ENCODE results near the gene POU2F2. TPM values are rescaled to one million over a fixed set of nuclear protein-coding genes. Genes with fewer than 3 reads are reported as not detected.

POU2F2 gene
- total and polyA plus RNA-seq, 2 experiments from 2014 or later: 2.3 to 4.6 TPM

GRCh38 chr19:42169486-42170413, 37.5 kb upstream of the POU2F2 start:
- Mint-ChIP-seq H3K9me3 (no peaks in the 10 kb centered on the region), H3K4me1 (peaks cover 3% of the 10 kb centered on the region; the same call in 2 of the 3 replicates), H3K36me3 (ENCODE audit: low read depth) (no peaks in the 10 kb centered on the region), H3K4me3 (no peak overlapping the region), H3K27ac (no peak overlapping the region), H3K27me3 (ENCODE audit: insufficient read depth, low read depth, poor library complexity) (peaks cover 11% of the 10 kb centered on the region)
- no peak for ATAC-seq
- Histone ChIP-seq H3K4me1 (ENCODE audit: insufficient read depth) (peaks cover under 1% of the 10 kb centered on the region; the same call in 1 of the 2 replicates), H3K4me3 (no peak overlapping the region), H3K36me3 (ENCODE audit: insufficient read depth) (no peaks in the 10 kb centered on the region), H3K27ac (ENCODE audit: low read depth) (no peak overlapping the region), H3K79me2 (replicated peaks; ENCODE audit: insufficient read depth) (no peaks in the 10 kb centered on the region), H3K27me3 (ENCODE audit: insufficient read depth) (peaks cover 21% of the 10 kb centered on the region), H3K4me2 (no peak overlapping the region), H3F3A (replicated peaks; ENCODE audit: low read depth) (no peaks in the 10 kb centered on the region), H3K9me2 (ENCODE audit: insufficient read depth) (no peaks in the 10 kb centered on the region), H2AFZ (no peak overlapping the region), H4K20me1 (replicated peaks; ENCODE audit: insufficient read depth) (no peaks in the 10 kb centered on the region)
- no peak for DNase-seq (ENCODE audit: low spot score)
- TF ChIP-seq JUNB (IDR thresholded peaks at IDR 0.05; ENCODE audit: unreplicated experiment): no peak
- TF ChIP-seq, protein P1, sequence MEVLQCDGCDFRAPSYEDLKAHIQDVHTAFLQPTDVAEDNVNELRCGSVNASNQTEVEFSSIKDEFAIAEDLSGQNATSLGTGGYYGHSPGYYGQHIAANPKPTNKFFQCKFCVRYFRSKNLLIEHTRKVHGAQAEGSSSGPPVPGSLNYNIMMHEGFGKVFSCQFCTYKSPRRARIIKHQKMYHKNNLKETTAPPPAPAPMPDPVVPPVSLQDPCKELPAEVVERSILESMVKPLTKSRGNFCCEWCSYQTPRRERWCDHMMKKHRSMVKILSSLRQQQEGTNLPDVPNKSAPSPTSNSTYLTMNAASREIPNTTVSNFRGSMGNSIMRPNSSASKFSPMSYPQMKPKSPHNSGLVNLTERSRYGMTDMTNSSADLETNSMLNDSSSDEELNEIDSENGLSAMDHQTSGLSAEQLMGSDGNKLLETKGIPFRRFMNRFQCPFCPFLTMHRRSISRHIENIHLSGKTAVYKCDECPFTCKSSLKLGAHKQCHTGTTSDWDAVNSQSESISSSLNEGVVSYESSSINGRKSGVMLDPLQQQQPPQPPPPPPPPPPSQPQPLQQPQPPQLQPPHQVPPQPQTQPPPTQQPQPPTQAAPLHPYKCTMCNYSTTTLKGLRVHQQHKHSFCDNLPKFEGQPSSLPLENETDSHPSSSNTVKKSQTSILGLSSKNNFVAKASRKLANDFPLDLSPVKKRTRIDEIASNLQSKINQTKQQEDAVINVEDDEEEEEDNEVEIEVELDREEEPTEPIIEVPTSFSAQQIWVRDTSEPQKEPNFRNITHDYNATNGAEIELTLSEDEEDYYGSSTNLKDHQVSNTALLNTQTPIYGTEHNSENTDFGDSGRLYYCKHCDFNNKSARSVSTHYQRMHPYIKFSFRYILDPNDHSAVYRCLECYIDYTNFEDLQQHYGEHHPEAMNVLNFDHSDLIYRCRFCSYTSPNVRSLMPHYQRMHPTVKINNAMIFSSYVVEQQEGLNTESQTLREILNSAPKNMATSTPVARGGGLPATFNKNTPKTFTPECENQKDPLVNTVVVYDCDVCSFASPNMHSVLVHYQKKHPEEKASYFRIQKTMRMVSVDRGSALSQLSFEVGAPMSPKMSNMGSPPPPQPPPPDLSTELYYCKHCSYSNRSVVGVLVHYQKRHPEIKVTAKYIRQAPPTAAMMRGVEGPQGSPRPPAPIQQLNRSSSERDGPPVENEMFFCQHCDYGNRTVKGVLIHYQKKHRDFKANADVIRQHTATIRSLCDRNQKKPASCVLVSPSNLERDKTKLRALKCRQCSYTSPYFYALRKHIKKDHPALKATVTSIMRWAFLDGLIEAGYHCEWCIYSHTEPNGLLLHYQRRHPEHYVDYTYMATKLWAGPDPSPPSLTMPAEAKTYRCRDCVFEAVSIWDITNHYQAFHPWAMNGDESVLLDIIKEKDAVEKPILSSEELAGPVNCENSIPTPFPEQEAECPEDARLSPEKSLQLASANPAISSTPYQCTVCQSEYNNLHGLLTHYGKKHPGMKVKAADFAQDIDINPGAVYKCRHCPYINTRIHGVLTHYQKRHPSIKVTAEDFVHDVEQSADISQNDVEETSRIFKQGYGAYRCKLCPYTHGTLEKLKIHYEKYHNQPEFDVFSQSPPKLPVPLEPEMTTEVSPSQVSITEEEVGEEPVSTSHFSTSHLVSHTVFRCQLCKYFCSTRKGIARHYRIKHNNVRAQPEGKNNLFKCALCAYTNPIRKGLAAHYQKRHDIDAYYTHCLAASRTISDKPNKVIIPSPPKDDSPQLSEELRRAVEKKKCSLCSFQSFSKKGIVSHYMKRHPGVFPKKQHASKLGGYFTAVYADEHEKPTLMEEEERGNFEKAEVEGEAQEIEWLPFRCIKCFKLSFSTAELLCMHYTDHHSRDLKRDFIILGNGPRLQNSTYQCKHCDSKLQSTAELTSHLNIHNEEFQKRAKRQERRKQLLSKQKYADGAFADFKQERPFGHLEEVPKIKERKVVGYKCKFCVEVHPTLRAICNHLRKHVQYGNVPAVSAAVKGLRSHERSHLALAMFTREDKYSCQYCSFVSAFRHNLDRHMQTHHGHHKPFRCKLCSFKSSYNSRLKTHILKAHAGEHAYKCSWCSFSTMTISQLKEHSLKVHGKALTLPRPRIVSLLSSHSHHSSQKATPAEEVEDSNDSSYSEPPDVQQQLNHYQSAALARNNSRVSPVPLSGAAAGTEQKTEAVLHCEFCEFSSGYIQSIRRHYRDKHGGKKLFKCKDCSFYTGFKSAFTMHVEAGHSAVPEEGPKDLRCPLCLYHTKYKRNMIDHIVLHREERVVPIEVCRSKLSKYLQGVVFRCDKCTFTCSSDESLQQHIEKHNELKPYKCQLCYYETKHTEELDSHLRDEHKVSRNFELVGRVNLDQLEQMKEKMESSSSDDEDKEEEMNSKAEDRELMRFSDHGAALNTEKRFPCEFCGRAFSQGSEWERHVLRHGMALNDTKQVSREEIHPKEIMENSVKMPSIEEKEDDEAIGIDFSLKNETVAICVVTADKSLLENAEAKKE (CRISPR knock-in tag; IDR thresholded peaks at IDR 0.05): no peak
- TF ChIP-seq EZH2phosphoT487 (IDR thresholded peaks at IDR 0.05; ENCODE audit: unreplicated experiment): no peak
- no peak for TF ChIP-seq POLR2AphosphoS5 (IDR thresholded peaks at IDR 0.05; ENCODE audit: low read depth)
- TF ChIP-seq, protein P2, sequence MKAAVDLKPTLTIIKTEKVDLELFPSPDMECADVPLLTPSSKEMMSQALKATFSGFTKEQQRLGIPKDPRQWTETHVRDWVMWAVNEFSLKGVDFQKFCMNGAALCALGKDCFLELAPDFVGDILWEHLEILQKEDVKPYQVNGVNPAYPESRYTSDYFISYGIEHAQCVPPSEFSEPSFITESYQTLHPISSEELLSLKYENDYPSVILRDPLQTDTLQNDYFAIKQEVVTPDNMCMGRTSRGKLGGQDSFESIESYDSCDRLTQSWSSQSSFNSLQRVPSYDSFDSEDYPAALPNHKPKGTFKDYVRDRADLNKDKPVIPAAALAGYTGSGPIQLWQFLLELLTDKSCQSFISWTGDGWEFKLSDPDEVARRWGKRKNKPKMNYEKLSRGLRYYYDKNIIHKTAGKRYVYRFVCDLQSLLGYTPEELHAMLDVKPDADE (IDR thresholded peaks at IDR 0.05): no peak
- no peak for TF ChIP-seq STAT1 (IDR thresholded peaks at IDR 0.05; ENCODE audit: unreplicated experiment)
- TF ChIP-seq CREB1 (CRISPR knock-in tag; IDR thresholded peaks at IDR 0.05; ENCODE audit: low read depth): no peak

Measured in GM23338 (cell line).